ENCODE data around the gene ENO2. TPM values are rescaled to one million over a fixed set of nuclear protein-coding genes. Genes with fewer than 3 reads are reported as not detected.
A peak's percentile ranks its signal among the peaks of the same experiment; 100 is the strongest.

ENO2 gene
- total and polyA plus RNA-seq, 2 donors from 2014 or later, result 10.3 to 35.7 TPM

- H3K9me3 ChIP-seq (ENCODE audit: control insufficient read depth in 2 of 3, insufficient read depth in 1 of 3, low read length in 3 of 3), result no peaks in the 10 kb centered on the region
- peaks cover 0 to 11% (median 2%) of the 10 kb centered on the region in 3 donors for H3K36me3 ChIP-seq (ENCODE audit: control insufficient read depth in 2 of 3, insufficient read depth in 3 of 3, low read length in 3 of 3)
- H3K27me3 ChIP-seq (ENCODE audit: control insufficient read depth, insufficient read depth, low read length), result no peaks in the 10 kb centered on the region
- no peak for TF ChIP-seq CTCF (IDR thresholded peaks at IDR 0.05; ENCODE audit: borderline replicate concordance, extremely low read depth, insufficient read depth)
- intact Hi-C loops (cut with DNase I), result no loop called here
- H3K4me1 ChIP-seq (ENCODE audit: control insufficient read depth in 2 of 3, insufficient read depth in 2 of 3, low read depth in 1 of 3, low read length in 3 of 3), result peaks cover 0 to 26% (median 13%) of the 10 kb centered on the region in 3 donors
- peak overlapping the region; percentile 0 to 80 for H3K27ac ChIP-seq (ENCODE audit: low read depth in 2 of 2, low read length in 2 of 2)
- no peak overlapping the region for H3K9ac ChIP-seq (ENCODE audit: low read length in 3 of 3)
- H3K4me3 ChIP-seq (ENCODE audit: low read length in 3 of 3), result no peak overlapping the region
- FAIRE-seq (no peak), DNase-seq (peak in 1 of 5 donors; percentile 47)
These were observed 46.4 kb downstream of the ENO2 start for GRCh38 chr12:6960593-6961277.

GRCh38 chr12:6961278-6961694 is 46.9 kb downstream of the ENO2 start:
- no peak for FAIRE-seq
- intact Hi-C loops (cut with DNase I), result no loop called here

GRCh38 chr12:6961695-6962284 is 47.4 kb downstream of the ENO2 start:
- FAIRE-seq (no peak), DNase-seq (peak; percentile 69 to 88 (median 83))
- intact Hi-C loops (cut with DNase I), result no loop called here
- Histone ChIP-seq H3K9ac (ENCODE audit: low read length in 3 of 3) (peak overlapping the region in 1 of 3 donors; percentile 27), H3K36me3 (ENCODE audit: control insufficient read depth in 2 of 3, insufficient read depth in 3 of 3, low read length in 3 of 3) (peaks cover 4 to 21% (median 9%) of the 10 kb centered on the region in 3 donors), H3K27ac (ENCODE audit: low read depth in 2 of 2, low read length in 2 of 2) (peak overlapping the region; percentile 0 to 80), H3K9me3 (ENCODE audit: control insufficient read depth in 2 of 3, insufficient read depth in 1 of 3, low read length in 3 of 3) (no peaks in the 10 kb centered on the region), H3K4me3 (ENCODE audit: low read length in 3 of 3) (peak overlapping the region in 1 of 3 donors; percentile 32), H3K4me1 (ENCODE audit: control insufficient read depth in 2 of 3, insufficient read depth in 2 of 3, low read depth in 1 of 3, low read length in 3 of 3) (peaks cover 0 to 26% (median 13%) of the 10 kb centered on the region in 3 donors), H3K27me3 (ENCODE audit: control insufficient read depth, insufficient read depth, low read length) (no peaks in the 10 kb centered on the region)
- peak; percentile 17 for TF ChIP-seq CTCF (IDR thresholded peaks at IDR 0.05; ENCODE audit: borderline replicate concordance, extremely low read depth, insufficient read depth)

More at GRCh38 chr12:6961278-6961694, 46.9 kb downstream of the ENO2 start:
- H3K36me3 ChIP-seq (ENCODE audit: control insufficient read depth in 2 of 3, insufficient read depth in 3 of 3, low read length in 3 of 3), result peaks cover 2 to 16% (median 7%) of the 10 kb centered on the region in 3 donors
- H3K27ac ChIP-seq (ENCODE audit: low read depth in 2 of 2, low read length in 2 of 2), result peak overlapping the region; percentile 0 to 80
- peak overlapping the region in 1 of 3 donors; percentile 27 for H3K9ac ChIP-seq (ENCODE audit: low read length in 3 of 3)
- no peaks in the 10 kb centered on the region for H3K9me3 ChIP-seq (ENCODE audit: control insufficient read depth in 2 of 3, insufficient read depth in 1 of 3, low read length in 3 of 3)
- peaks cover 0 to 26% (median 13%) of the 10 kb centered on the region in 3 donors for H3K4me1 ChIP-seq (ENCODE audit: control insufficient read depth in 2 of 3, insufficient read depth in 2 of 3, low read depth in 1 of 3, low read length in 3 of 3)
- no peaks in the 10 kb centered on the region for H3K27me3 ChIP-seq (ENCODE audit: control insufficient read depth, insufficient read depth, low read length)
- no peak for TF ChIP-seq CTCF (IDR thresholded peaks at IDR 0.05; ENCODE audit: borderline replicate concordance, extremely low read depth, insufficient read depth)
- H3K4me3 ChIP-seq (ENCODE audit: low read length in 3 of 3), result peak overlapping the region in 1 of 3 donors; percentile 15
- peak in 2 of 5 donors; percentile 63 to 91 for DNase-seq
